ENCODE results near the gene HUNK.

DNA sequence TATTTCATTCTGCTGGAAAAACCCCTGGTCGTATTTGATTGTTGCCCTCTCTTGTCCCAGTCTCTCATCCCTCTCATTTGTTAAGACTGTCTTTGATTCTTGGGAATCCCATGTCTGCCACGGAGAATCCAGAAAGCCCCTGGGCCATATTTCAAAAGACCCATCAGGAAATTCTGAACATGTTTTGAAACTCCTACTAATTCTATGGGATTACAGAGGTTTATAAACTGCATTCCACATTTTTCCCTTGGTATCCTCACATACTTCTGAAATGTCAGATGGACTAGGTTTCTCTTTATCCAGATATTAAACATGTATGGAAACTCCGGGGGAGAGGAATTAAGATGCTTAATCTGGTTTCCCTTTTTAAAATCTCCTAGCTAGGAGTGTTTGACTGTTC, 80.0 kb downstream of the HUNK start:
- TF ChIP-seq, protein P1, sequence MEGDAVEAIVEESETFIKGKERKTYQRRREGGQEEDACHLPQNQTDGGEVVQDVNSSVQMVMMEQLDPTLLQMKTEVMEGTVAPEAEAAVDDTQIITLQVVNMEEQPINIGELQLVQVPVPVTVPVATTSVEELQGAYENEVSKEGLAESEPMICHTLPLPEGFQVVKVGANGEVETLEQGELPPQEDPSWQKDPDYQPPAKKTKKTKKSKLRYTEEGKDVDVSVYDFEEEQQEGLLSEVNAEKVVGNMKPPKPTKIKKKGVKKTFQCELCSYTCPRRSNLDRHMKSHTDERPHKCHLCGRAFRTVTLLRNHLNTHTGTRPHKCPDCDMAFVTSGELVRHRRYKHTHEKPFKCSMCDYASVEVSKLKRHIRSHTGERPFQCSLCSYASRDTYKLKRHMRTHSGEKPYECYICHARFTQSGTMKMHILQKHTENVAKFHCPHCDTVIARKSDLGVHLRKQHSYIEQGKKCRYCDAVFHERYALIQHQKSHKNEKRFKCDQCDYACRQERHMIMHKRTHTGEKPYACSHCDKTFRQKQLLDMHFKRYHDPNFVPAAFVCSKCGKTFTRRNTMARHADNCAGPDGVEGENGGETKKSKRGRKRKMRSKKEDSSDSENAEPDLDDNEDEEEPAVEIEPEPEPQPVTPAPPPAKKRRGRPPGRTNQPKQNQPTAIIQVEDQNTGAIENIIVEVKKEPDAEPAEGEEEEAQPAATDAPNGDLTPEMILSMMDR (IDR thresholded peaks at IDR 0.05), result no peak
- no peak for TF ChIP-seq POLR2AphosphoS5 (IDR thresholded peaks at IDR 0.05)
- no peak for TF ChIP-seq POLR2A (IDR thresholded peaks at IDR 0.05)

All from suprapubic skin (tissue), 4 donors.